PC-3 (cell line): Measurements from ENCODE around the gene IER3. TPM values are rescaled to one million over a fixed set of nuclear protein-coding genes. Genes with fewer than 3 reads are reported as not detected.

Experiments used
- ATAC-seq: fragments of 200-7000 bp; cut with Tn5 transposase; 2 replicates; pipeline ENCODE4 v1.9.1; 2020; ENCODE audit warnings: mild to moderate bottlenecking, moderate library complexity
- BruUV-seq: library from RNA; stranded (reverse); fragments of 400-500 nt; replicated peaks from 2 replicates; lab custom pipeline; 2021; lab: Mats Ljungman, UMichigan
- CTCF ChIA-PET: fragments of 300-600 bp; sonication (Branson Sonifier 250); formaldehyde crosslinking; loops from one replicate; lab custom pipeline; 2022; ENCODE audit warnings: antibody characterized with exemption; lab: Charles Lee
- POLR2A ChIA-PET: fragments of 300-600 bp; sonication (Branson Sonifier 250); formaldehyde crosslinking; loops from one replicate; lab custom pipeline; 2022; ENCODE audit warnings: antibody characterized with exemption; ENCODE audit not compliant: unreplicated experiment; lab: Charles Lee
- DNase-seq: peaks from one replicate; pipeline ENCODE4 v3.0.0-alpha.2; 2015
- H2AFZ ChIP-seq: fragments of 300-600 bp; sonication (generic); 2 replicates; pipeline ENCODE4 v1.6.0; 2016; ENCODE audit warnings: antibody characterized with exemption, low read length
- H3F3A ChIP-seq: fragments of 300-600 bp; sonication (generic); one replicate; pipeline ENCODE4 v1.6.0; 2017; ENCODE audit warnings: antibody characterized with exemption, low read length, control low read depth, mild to moderate bottlenecking; ENCODE audit not compliant: unreplicated experiment
- H3K27ac ChIP-seq: fragments of 300-600 bp; sonication (generic); 2 replicates; pipeline ENCODE4 v1.5.1; 2016; ENCODE audit warnings: mild to moderate bottlenecking, low read length
- H3K27me3 ChIP-seq: fragments of 300-600 bp; sonication (generic); 2 replicates; pipeline ENCODE4 v1.6.1; 2016; ENCODE audit warnings: low read length, mixed read lengths
- H3K36me3 ChIP-seq: fragments of 300-600 bp; sonication (generic); 2 replicates; pipeline ENCODE4 v1.6.1; 2016; ENCODE audit warnings: low read depth, mixed run types, low read length, mixed read lengths
- H3K4me1 ChIP-seq: fragments of 300-600 bp; sonication (generic); 2 replicates; pipeline ENCODE4 v1.5.1; 2016; ENCODE audit warnings: low read length; ENCODE audit not compliant: insufficient read depth
- H3K4me2 ChIP-seq: fragments of 300-600 bp; sonication (generic); 2 replicates; pipeline ENCODE4 v1.6.0; 2016; ENCODE audit warnings: low read length
- H3K4me3 ChIP-seq: fragments of 300-600 bp; sonication (generic); 2 replicates; pipeline ENCODE4 v1.5.1; 2016; ENCODE audit warnings: mild to moderate bottlenecking, low read length, mixed read lengths
- H3K79me2 ChIP-seq: fragments of 300-600 bp; sonication (generic); 2 replicates; pipeline ENCODE4 v1.6.1; 2017; ENCODE audit warnings: low read length, mixed read lengths
- H3K9ac ChIP-seq: fragments of 300-600 bp; sonication (generic); 2 replicates; pipeline ENCODE4 v1.6.0; 2016; ENCODE audit warnings: mild to moderate bottlenecking, low read length
- H3K9me2 ChIP-seq: fragments of 300-600 bp; sonication (generic); replicated peaks from 2 replicates; pipeline ENCODE4 v1.6.1; 2016; ENCODE audit warnings: mixed run types, low read length, mixed read lengths
- H3K9me3 ChIP-seq: fragments of 300-600 bp; sonication (generic); 2 replicates; pipeline ENCODE4 v1.6.1; 2016; ENCODE audit warnings: low read length, mixed read lengths
- H4K20me1 ChIP-seq: fragments of 300-600 bp; sonication (generic); 2 replicates; pipeline ENCODE4 v1.6.1; 2016; ENCODE audit warnings: low read length, mixed read lengths
- EZH2 ChIP-seq: fragments of 300-600 bp; sonication (generic); IDR thresholded peaks from one replicate; pipeline ENCODE4 v1.6.1; 2017; ENCODE audit warnings: antibody characterized with exemption, mild to moderate bottlenecking, low read length; ENCODE audit not compliant: unreplicated experiment
- EZH2phosphoT487 ChIP-seq: fragments of 300-600 bp; sonication (generic); IDR thresholded peaks from 2 replicates; pipeline ENCODE4 v1.6.1; 2018; ENCODE audit warnings: mild to moderate bottlenecking, antibody characterized with exemption, low read length, borderline replicate concordance
- intact Hi-C: fragments of 100-400 bp; cut with micrococcal nuclease; formaldehyde crosslinking; loops from 2 replicates; pipeline ENCODE4 v1.9.0; 2023
- total RNA-seq: library from RNA; depleted of rRNA; stranded (reverse); fragments of >200 nt; gene quantifications from 2 replicates; pipeline ENCODE4 v1.2.3, GENCODE V29; 2014
- TF ChIP-seq, protein P1 (sequence below): fragments of 300-600 bp; sonication (generic); conservative IDR thresholded peaks from 2 replicates; pipeline ENCODE4 v1.5.1; 2017; ENCODE audit warnings: antibody characterized with exemption, low read depth, mild to moderate bottlenecking, low read length

IER3 gene
- total RNA-seq, 1 experiment from 2014 or later: 1,173 TPM

DNA sequence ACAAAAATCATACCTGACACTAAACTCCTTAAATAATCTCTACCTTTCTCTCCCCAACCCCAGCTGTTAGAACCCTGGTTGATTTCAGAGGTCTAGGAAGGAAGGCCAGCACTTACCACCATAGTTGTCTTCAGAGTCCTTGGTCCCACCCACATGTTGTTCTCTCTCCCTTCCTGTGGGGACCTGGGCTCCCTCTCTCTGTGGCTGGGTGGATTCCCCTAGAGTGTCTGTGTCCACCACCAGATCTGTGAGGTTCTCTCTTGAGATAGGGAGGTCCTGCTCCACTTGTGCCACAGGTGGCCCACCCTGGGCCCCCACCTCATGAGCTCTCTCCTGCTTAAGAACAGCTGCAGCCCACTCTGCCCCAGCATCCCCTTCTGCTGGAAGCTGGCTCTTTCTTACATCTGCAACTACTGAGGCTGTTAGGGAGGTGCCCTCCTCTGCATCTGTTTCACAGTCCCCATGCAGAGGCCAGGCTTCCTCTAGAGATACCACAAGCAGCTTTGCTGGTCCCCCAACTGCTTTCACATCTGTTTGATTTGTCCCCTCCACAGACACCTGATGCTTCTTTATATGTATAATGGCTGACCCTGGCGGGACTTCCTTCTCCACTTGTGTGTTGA lies 32.5 kb downstream of the IER3 start:
- Histone ChIP-seq H3K9me2 (no peaks in the 10 kb centered on the region), H3K4me1 (peaks cover 12% of the 10 kb centered on the region), H4K20me1 (no peaks in the 10 kb centered on the region), H3K27me3 (no peaks in the 10 kb centered on the region), H3F3A (no peaks in the 10 kb centered on the region), H3K9ac (no peak overlapping the region), H3K36me3 (peaks cover 25% of the 10 kb centered on the region), H2AFZ (no peak overlapping the region), H3K4me3 (no peak overlapping the region), H3K27ac (no peak overlapping the region), H3K79me2 (peaks cover 20% of the 10 kb centered on the region), H3K4me2 (no peak overlapping the region), H3K9me3 (no peaks in the 10 kb centered on the region)
- POLR2A ChIA-PET: no interaction called here
- CTCF ChIA-PET: no interaction called here
- no peak for DNase-seq
- BruUV-seq: no TSS peak
- intact Hi-C loops: no loop called here
- no peak for TF ChIP-seq EZH2
- TF ChIP-seq EZH2phosphoT487: no peak
- TF ChIP-seq, protein P1, sequence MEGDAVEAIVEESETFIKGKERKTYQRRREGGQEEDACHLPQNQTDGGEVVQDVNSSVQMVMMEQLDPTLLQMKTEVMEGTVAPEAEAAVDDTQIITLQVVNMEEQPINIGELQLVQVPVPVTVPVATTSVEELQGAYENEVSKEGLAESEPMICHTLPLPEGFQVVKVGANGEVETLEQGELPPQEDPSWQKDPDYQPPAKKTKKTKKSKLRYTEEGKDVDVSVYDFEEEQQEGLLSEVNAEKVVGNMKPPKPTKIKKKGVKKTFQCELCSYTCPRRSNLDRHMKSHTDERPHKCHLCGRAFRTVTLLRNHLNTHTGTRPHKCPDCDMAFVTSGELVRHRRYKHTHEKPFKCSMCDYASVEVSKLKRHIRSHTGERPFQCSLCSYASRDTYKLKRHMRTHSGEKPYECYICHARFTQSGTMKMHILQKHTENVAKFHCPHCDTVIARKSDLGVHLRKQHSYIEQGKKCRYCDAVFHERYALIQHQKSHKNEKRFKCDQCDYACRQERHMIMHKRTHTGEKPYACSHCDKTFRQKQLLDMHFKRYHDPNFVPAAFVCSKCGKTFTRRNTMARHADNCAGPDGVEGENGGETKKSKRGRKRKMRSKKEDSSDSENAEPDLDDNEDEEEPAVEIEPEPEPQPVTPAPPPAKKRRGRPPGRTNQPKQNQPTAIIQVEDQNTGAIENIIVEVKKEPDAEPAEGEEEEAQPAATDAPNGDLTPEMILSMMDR: no peak
- no peak for ATAC-seq

DNA sequence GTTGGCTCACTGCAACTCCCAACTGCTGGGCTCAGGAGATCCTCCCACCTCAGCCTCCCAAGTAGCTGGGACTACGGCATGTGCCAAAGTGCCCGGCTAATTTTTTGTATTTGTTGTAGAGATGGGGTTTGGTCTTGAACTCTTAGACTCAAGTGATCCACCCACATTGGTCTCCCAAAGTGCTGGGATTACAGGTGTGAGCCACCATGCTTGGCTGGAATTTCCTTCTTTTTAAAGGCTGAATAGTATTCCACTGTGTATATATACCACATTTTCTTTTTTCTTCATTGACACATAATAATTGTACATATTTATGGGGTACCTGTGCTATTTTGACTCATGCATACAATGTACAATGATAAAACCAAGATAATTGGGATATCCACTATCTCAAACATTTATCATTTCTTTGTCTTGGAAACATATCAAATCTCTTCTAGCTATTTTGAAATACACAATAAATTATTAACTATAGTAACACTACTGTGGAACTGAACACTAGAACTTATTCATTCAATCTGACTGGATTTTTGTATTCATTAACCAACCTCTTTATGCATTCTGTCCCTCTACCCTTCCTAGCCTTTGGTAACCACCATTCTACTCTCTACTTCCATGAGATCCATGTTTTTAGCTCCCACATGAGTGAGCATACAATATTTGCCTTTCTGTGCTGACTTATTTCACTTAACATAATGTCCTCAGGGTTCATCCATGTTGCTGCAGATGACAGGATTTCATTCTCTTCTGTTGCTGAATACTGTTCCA lies 35.1 kb downstream of the IER3 start:
- no peaks in the 10 kb centered on the region for H3F3A ChIP-seq
- BruUV-seq: no TSS peak
- intact Hi-C loops: no loop called here
- H3K27ac ChIP-seq: no peak overlapping the region
- peaks cover 26% of the 10 kb centered on the region for H3K36me3 ChIP-seq
- ATAC-seq (no peak), DNase-seq (no peak)
- no peak overlapping the region for H3K9ac ChIP-seq
- no peaks in the 10 kb centered on the region for H3K9me3 ChIP-seq
- POLR2A ChIA-PET: no interaction called here
- no peaks in the 10 kb centered on the region for H4K20me1 ChIP-seq
- H3K4me2 ChIP-seq: no peak overlapping the region
- H3K4me1 ChIP-seq: no peaks in the 10 kb centered on the region
- H3K9me2 ChIP-seq: no peaks in the 10 kb centered on the region
- TF ChIP-seq, protein P1: no peak
- H3K79me2 ChIP-seq: no peaks in the 10 kb centered on the region
- H2AFZ ChIP-seq: no peak overlapping the region
- no peak overlapping the region for H3K4me3 ChIP-seq
- H3K27me3 ChIP-seq: no peaks in the 10 kb centered on the region
- CTCF ChIA-PET: no interaction called here

DNA sequence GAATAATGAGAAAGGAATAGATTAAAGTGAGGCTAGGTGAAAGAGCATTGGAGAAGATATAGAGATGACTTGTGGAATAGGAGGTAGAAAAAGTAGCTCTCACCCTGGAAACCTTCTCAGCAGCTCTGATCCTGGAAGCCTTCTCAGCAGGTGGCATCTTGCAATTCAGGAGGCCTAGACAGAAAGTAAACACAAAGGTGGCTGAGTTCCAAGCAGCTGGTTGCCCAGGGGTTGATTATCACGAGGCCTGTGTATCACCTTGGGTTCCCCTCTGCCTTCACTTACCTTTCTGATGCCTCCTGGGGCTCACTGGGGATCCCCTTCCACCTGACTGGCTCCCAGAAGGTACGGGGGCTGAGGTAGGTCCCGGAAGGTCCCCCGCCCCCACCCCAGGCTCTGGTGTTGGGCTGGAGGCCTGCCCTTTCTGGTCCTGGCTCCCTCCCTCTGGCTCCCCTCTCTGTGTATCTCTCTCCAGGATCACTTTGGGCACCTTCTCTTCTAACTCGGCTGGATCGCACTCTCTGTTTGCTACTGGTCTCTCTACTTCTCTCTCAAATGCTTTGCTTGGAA lies 37.0 kb downstream of the IER3 start:
- ATAC-seq (no peak), DNase-seq (no peak)
- no peaks in the 10 kb centered on the region for H4K20me1 ChIP-seq
- no peak overlapping the region for H3K4me2 ChIP-seq
- ChIA-PET POLR2A (no interaction called here), CTCF (no interaction called here)
- intact Hi-C loops: no loop called here
- no peaks in the 10 kb centered on the region for H3K9me3 ChIP-seq
- H3K36me3 ChIP-seq: peaks cover 14% of the 10 kb centered on the region
- no peaks in the 10 kb centered on the region for H3K79me2 ChIP-seq
- H3K27me3 ChIP-seq: no peaks in the 10 kb centered on the region
- no peak overlapping the region for H2AFZ ChIP-seq
- TF ChIP-seq EZH2: no peak
- TF ChIP-seq, protein P1: no peak
- no peak overlapping the region for H3K9ac ChIP-seq
- H3F3A ChIP-seq: no peaks in the 10 kb centered on the region
- no peaks in the 10 kb centered on the region for H3K9me2 ChIP-seq
- H3K4me3 ChIP-seq: no peak overlapping the region
- no peaks in the 10 kb centered on the region for H3K4me1 ChIP-seq
- no peak overlapping the region for H3K27ac ChIP-seq
- BruUV-seq: no TSS peak
